ENCODE results near the gene CALM3.

The CALM3 gene

GRCh38 chr19:46621191-46622117 is 20.3 kb downstream of the CALM3 start:
- TF ChIP-seq FOXP2 (optimal IDR thresholded peaks at IDR 0.05; ENCODE audit: borderline replicate concordance, extremely low read depth, extremely low read length, insufficient read depth): no peak
- no peak for TF ChIP-seq TAF1 (IDR thresholded peaks at IDR 0.05; ENCODE audit: borderline replicate concordance, insufficient read depth, low read length)
- no peak for TF ChIP-seq REST (IDR thresholded peaks at IDR 0.05; ENCODE audit: insufficient read depth in 1 of 2, low read depth in 2 of 2, low read length in 2 of 2)
- TF ChIP-seq SIN3A (IDR thresholded peaks at IDR 0.05; ENCODE audit: borderline replicate concordance, insufficient read depth, low read length): no peak
- TF ChIP-seq POLR2AphosphoS5 (IDR thresholded peaks at IDR 0.05; ENCODE audit: low read depth, low read length): no peak

- TF ChIP-seq POLR2AphosphoS5 (IDR thresholded peaks at IDR 0.05; ENCODE audit: low read depth, low read length) (no peak), SIN3A (IDR thresholded peaks at IDR 0.05; ENCODE audit: borderline replicate concordance, insufficient read depth, low read length) (no peak), REST (IDR thresholded peaks at IDR 0.05; ENCODE audit: insufficient read depth in 1 of 2, low read depth in 2 of 2, low read length in 2 of 2) (no peak), TAF1 (IDR thresholded peaks at IDR 0.05; ENCODE audit: borderline replicate concordance, insufficient read depth, low read length) (no peak), FOXP2 (optimal IDR thresholded peaks at IDR 0.05; ENCODE audit: borderline replicate concordance, extremely low read depth, extremely low read length, insufficient read depth) (no peak)
These were observed 21.0 kb downstream of the CALM3 start for GRCh38 chr19:46622118-46622446.

GRCh38 chr19:46623915-46624502 is 22.9 kb downstream of the CALM3 start:
- no peak for TF ChIP-seq TAF1 (IDR thresholded peaks at IDR 0.05; ENCODE audit: borderline replicate concordance, insufficient read depth, low read length)
- no peak for TF ChIP-seq REST (IDR thresholded peaks at IDR 0.05; ENCODE audit: insufficient read depth in 1 of 2, low read depth in 2 of 2, low read length in 2 of 2)
- no peak for TF ChIP-seq FOXP2 (optimal IDR thresholded peaks at IDR 0.05; ENCODE audit: borderline replicate concordance, extremely low read depth, extremely low read length, insufficient read depth)
- TF ChIP-seq SIN3A (IDR thresholded peaks at IDR 0.05; ENCODE audit: borderline replicate concordance, insufficient read depth, low read length): no peak
- no peak for TF ChIP-seq POLR2AphosphoS5 (IDR thresholded peaks at IDR 0.05; ENCODE audit: low read depth, low read length)

GRCh38 chr19:46624958-46625661 is 24.0 kb downstream of the CALM3 start, which contains the start of gene PTGIR:
Gene PTGIR (minus strand): TSS chr19:46625089. CDS start chr19:46624225, 864 bp downstream.
- TF ChIP-seq SIN3A (IDR thresholded peaks at IDR 0.05; ENCODE audit: borderline replicate concordance, insufficient read depth, low read length) (no peak), FOXP2 (optimal IDR thresholded peaks at IDR 0.05; ENCODE audit: borderline replicate concordance, extremely low read depth, extremely low read length, insufficient read depth) (no peak), POLR2AphosphoS5 (IDR thresholded peaks at IDR 0.05; ENCODE audit: low read depth, low read length) (no peak), REST (IDR thresholded peaks at IDR 0.05; ENCODE audit: insufficient read depth in 1 of 2, low read depth in 2 of 2, low read length in 2 of 2) (no peak), TAF1 (IDR thresholded peaks at IDR 0.05; ENCODE audit: borderline replicate concordance, insufficient read depth, low read length) (no peak)

Data from PFSK-1 (cell line).